A549 (cell line): ENCODE measurements around the gene LHFPL2. TPM values are rescaled to one million over a fixed set of nuclear protein-coding genes. Genes with fewer than 3 reads are reported as not detected.

Source experiments
- ATAC-seq, 2 experiments: fragments of 200-7000 bp in 1 of 2; fragments of >200 bp in 1 of 2; cut with Nextera tagmentation in 1 of 2; cut with Tn5 transposase in 1 of 2; 3 replicates each; pipeline versions ENCODE4 v1.8.0 to v1.9.1; 2018 to 2020; ENCODE audit warnings: mild to moderate bottlenecking in 1 of 2, moderate library complexity in 1 of 2
- CTCF ChIA-PET: fragments of 300-600 bp; sonication (Branson Sonifier 250); formaldehyde crosslinking; extraction: SDS; loops from one replicate; lab custom pipeline; 2021; ENCODE audit warnings: antibody characterized with exemption, inconsistent platforms; lab: Yijun Ruan, JAX
- POLR2A ChIA-PET: fragments of 350-600 bp; formaldehyde crosslinking; extraction: SDS; loops from one replicate; lab custom pipeline; 2021; ENCODE audit warnings: antibody characterized with exemption, inconsistent platforms; lab: Yijun Ruan, JAX
- DNase-seq, 2 experiments: peaks; one replicate each; pipeline versions ENCODE4 v3.0.0 to v3.0.0-alpha.2; 2011 to 2016; ENCODE audit warnings: low read depth in 1 of 2, low spot score in 1 of 2
- FAIRE-seq: peaks from 2 replicates; lab custom pipeline; 2011; peaks lifted over from hg19 to GRCh38; lab: Jason Lieb, UNC
- H3K27ac ChIP-seq, 2 experiments: fragments of >200 bp; sonication (Bioruptor Twin); formaldehyde crosslinking; 3 replicates each; pipeline ENCODE4 v1.5.1; 2016 to 2017
- H3K4me1 ChIP-seq: fragments of >200 bp; sonication (Bioruptor Twin); formaldehyde crosslinking; 3 replicates; pipeline ENCODE4 v1.6.1; 2016
- H3K4me2 ChIP-seq: fragments of >200 bp; sonication (Bioruptor Twin); formaldehyde crosslinking; 3 replicates; pipeline ENCODE4 v1.6.1; 2016
- H3K4me3 ChIP-seq: fragments of >200 bp; sonication (Bioruptor Twin); formaldehyde crosslinking; 3 replicates; pipeline ENCODE4 v1.5.1; 2016
- H3K9me3 ChIP-seq: fragments of >200 bp; sonication (Bioruptor Twin); formaldehyde crosslinking; 3 replicates; pipeline ENCODE4 v1.6.1; 2016
- CEBPB ChIP-seq, 2 experiments: fragments of >200 bp in 1 of 2; sonication (Bioruptor Twin) in 1 of 2; formaldehyde crosslinking in 1 of 2; IDR thresholded peaks; 2 replicates each; pipeline ENCODE4 v1.6.1; 2012 to 2016
- CHD2 ChIP-seq: fragments of 150-350 bp; IDR thresholded peaks from 2 replicates; pipeline ENCODE4 v1.6.1; 2014; ENCODE audit warnings: low read length; ENCODE audit not compliant: partially characterized antibody
- FOSB ChIP-seq: fragments of 250-450 bp; sonication (Bioruptor Pico); IDR thresholded peaks from 2 replicates; pipeline ENCODE4 v1.5.0; 2020; ENCODE audit warnings: mild to moderate bottlenecking, moderate library complexity
- HMGXB4 ChIP-seq: fragments of 250-450 bp; sonication (Bioruptor Pico); IDR thresholded peaks from 2 replicates; pipeline ENCODE4 v1.5.0; 2021; ENCODE audit warnings: mild to moderate bottlenecking, moderate library complexity, borderline replicate concordance
- KDM5A ChIP-seq: fragments of 200-600 bp; sonication (generic); IDR thresholded peaks from 2 replicates; pipeline ENCODE4 v1.6.1; 2016; ENCODE audit warnings: antibody characterized with exemption, mild to moderate bottlenecking
- MAZ ChIP-seq: fragments of 150-350 bp; IDR thresholded peaks from 2 replicates; pipeline ENCODE4 v1.6.1; 2014; ENCODE audit warnings: antibody characterized with exemption, low read depth, low read length, borderline replicate concordance
- NR3C1 ChIP-seq: fragments of >200 bp; sonication (Bioruptor Twin); formaldehyde crosslinking; IDR thresholded peaks from 3 replicates; pipeline ENCODE4 v1.6.1; 2017
- PHF8 ChIP-seq: fragments of 200-600 bp; sonication (generic); IDR thresholded peaks from 2 replicates; pipeline ENCODE4 v1.6.1; 2016; ENCODE audit warnings: low read depth, mild to moderate bottlenecking, antibody characterized with exemption, moderate library complexity, borderline replicate concordance
- POLR2AphosphoS2 ChIP-seq: conservative IDR thresholded peaks from 2 replicates; pipeline ENCODE4 v1.6.1; 2012; ENCODE audit warnings: low read length, improper control_type of control experiment, inconsistent platforms
- RAD21 ChIP-seq, 2 experiments: fragments of >200 bp in 1 of 2; sonication (Bioruptor Twin) in 1 of 2; formaldehyde crosslinking in 1 of 2; IDR thresholded peaks in 1 of 2; conservative IDR thresholded peaks in 1 of 2; 2 replicates in 1 of 2; 3 replicates in 1 of 2; pipeline ENCODE4 v1.6.1; 2012 to 2018; ENCODE audit warnings: inconsistent platforms in 1 of 2
- RCOR1 ChIP-seq: fragments of 150-350 bp; IDR thresholded peaks from 2 replicates; pipeline ENCODE4 v1.6.1; 2014; ENCODE audit warnings: antibody characterized with exemption, low read length, low read depth
- SMC3 ChIP-seq: fragments of >200 bp; sonication (Bioruptor Twin); formaldehyde crosslinking; IDR thresholded peaks from 3 replicates; pipeline ENCODE4 v1.6.1; 2018; ENCODE audit warnings: inconsistent platforms
- TP53 ChIP-seq: fragments of 250-450 bp; sonication (Bioruptor Pico); IDR thresholded peaks from 2 replicates; pipeline ENCODE4 v1.5.0; 2021; ENCODE audit warnings: mild to moderate bottlenecking, moderate library complexity
- ZNF302 ChIP-seq: fragments of 250-450 bp; sonication (Bioruptor Pico); IDR thresholded peaks from 2 replicates; pipeline ENCODE4 v1.9.0; 2021; ENCODE audit warnings: inconsistent platforms, mild to moderate bottlenecking, moderate library complexity
- ZSCAN20 ChIP-seq: fragments of 250-450 bp; sonication (Bioruptor Pico); IDR thresholded peaks from 2 replicates; pipeline ENCODE4 v1.8.0; 2022; ENCODE audit warnings: mild to moderate bottlenecking, moderate library complexity
- WGBS: methylation state at CpG from one replicate; pipeline ENCODE4 v1.1.6; 2017; ENCODE audit errors: missing lambda C conversion rate; 5-methylcytosine and 5-hydroxymethylcytosine counted together
- polyA plus RNA-seq, 4 experiments: library from polyadenylated mRNA; depleted of rRNA in 3 of 4; stranded (reverse); fragments of >200 nt; fragmentation: RNase III in 1 of 4; extraction: RNeasy Plus Mini Kit Qiagen cat#74134 plus additional on column Dnase treatment in 1 of 4; gene quantifications; 2 replicates in 3 of 4; 3 replicates in 1 of 4; pipeline ENCODE4 v1.2.3, GENCODE V29; 2011 to 2017
- TF ChIP-seq, protein P1 (sequence below): fragments of 150-350 bp; IDR thresholded peaks from 2 replicates; pipeline ENCODE4 v1.6.1; 2014; ENCODE audit warnings: low read depth, mild to moderate bottlenecking, low read length
- TF ChIP-seq, protein P2 (sequence below): IDR thresholded peaks from 2 replicates; pipeline ENCODE4 v1.6.1; 2012

The LHFPL2 gene
- polyA plus RNA-seq, 2 of the 4 experiments (the other 2 are of a cell fraction), result 24.9 to 41.7 TPM

- Histone ChIP-seq H3K9me3 (no peaks in the 10 kb centered on the region), H3K27ac (peak overlapping the region; percentile 32 to 72), H3K4me3 (no peak overlapping the region), H3K4me2 (peak overlapping the region; percentile 32; the same call in 2 of the 3 replicates), H3K4me1 (peaks cover 73% of the 10 kb centered on the region)
- ChIA-PET POLR2A (no interaction called here), CTCF (interaction anchor here (1.2 to 1.4 kb wide), 2 partner anchors 25 to 143 kb away, joined by 4 to 5 read pairs; no protein-coding TSS in a partner anchor)
- DNase-seq (no peak), FAIRE-seq (no peak), ATAC-seq (peak; percentile 20 to 24; a peak in 4 of 6 replicates)
- no peak for TF ChIP-seq TP53 (CRISPR knock-in tag)
- TF ChIP-seq FOSB, result no peak
- no peak for TF ChIP-seq PHF8
- no peak for TF ChIP-seq CHD2
- TF ChIP-seq CEBPB (IDR thresholded peaks at IDR 0.05), result no peak
- TF ChIP-seq POLR2AphosphoS2, result no peak
- TF ChIP-seq RCOR1, result no peak
- TF ChIP-seq, protein P1, sequence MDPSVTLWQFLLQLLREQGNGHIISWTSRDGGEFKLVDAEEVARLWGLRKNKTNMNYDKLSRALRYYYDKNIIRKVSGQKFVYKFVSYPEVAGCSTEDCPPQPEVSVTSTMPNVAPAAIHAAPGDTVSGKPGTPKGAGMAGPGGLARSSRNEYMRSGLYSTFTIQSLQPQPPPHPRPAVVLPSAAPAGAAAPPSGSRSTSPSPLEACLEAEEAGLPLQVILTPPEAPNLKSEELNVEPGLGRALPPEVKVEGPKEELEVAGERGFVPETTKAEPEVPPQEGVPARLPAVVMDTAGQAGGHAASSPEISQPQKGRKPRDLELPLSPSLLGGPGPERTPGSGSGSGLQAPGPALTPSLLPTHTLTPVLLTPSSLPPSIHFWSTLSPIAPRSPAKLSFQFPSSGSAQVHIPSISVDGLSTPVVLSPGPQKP, result no peak
- TF ChIP-seq ZNF302 (CRISPR knock-in tag), result no peak
- no peak for TF ChIP-seq HMGXB4 (CRISPR knock-in tag)
- TF ChIP-seq NR3C1, result no peak
- no peak for TF ChIP-seq SMC3
- 81% methylated on average over 3 of the region's 3 CpGs for WGBS
These were observed 37.9 kb downstream of the LHFPL2 start for GRCh38 chr5:78610636-78611035.

- peak in 1 of 2 experiments; percentile 41; a peak in 3 of 6 replicates for ATAC-seq
- WGBS, result 69% methylated on average over 6 of the region's 7 CpGs
- POLR2A ChIA-PET, result no interaction called here
- CTCF ChIA-PET, result interaction anchor here (1.2 to 1.4 kb wide), 3 partner anchors 22 to 142 kb away, joined by 3 to 5 read pairs (median 4); no protein-coding TSS in a partner anchor
- peaks cover 74% of the 10 kb centered on the region for H3K4me1 ChIP-seq
- DNase-seq, result no peak
- H3K4me3 ChIP-seq, result no peak overlapping the region
- TF ChIP-seq, protein P2, sequence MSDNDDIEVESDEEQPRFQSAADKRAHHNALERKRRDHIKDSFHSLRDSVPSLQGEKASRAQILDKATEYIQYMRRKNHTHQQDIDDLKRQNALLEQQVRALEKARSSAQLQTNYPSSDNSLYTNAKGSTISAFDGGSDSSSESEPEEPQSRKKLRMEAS, result 0 out of 2 replicates have a peak, but pooled peaks have one; percentile 16
- no peak for TF ChIP-seq MAZ
- H3K9me3 ChIP-seq, result no peaks in the 10 kb centered on the region
- FAIRE-seq, result no peak
- H3K4me2 ChIP-seq, result peak overlapping the region; percentile 32; the same call in 2 of the 3 replicates
- peak overlapping the region; percentile 32 to 72 for H3K27ac ChIP-seq
These were observed 38.4 kb downstream of the LHFPL2 start for GRCh38 chr5:78610163-78610583.

DNA sequence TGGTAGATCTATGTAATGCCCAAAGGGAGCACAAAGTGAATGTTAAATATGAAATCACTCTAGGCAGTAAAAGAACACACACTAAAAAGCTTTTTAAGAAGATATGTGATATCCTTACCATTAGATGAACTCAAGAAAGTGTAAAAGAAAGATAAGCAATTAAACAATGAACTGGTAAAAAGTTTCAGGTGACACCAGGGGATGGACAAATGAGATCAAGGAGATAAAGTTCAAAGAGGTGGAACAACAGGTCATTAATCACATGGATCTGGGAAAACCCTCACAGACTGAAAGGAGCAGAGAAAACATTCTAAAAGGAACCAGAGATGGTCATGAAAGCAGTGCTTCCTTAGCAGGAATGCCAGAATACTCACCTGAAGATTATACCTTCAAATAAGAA is 40.7 kb downstream of the LHFPL2 start:
- no peak for DNase-seq
- Histone ChIP-seq H3K4me1 (peaks cover 93% of the 10 kb centered on the region), H3K9me3 (no peaks in the 10 kb centered on the region), H3K4me3 (no peak overlapping the region), H3K4me2 (0 out of 3 replicates have a peak overlapping the region, but pooled peaks have one; percentile 1), H3K27ac (peak overlapping the region in 1 of 2 experiments; percentile 88; a peak in 3 of 6 replicates)
- POLR2A ChIA-PET, result no interaction called here
- CTCF ChIA-PET, result no interaction called here
- no peak for FAIRE-seq
- TF ChIP-seq RAD21 (conservative IDR thresholded peaks at IDR 0.05 in 1 of 2, IDR thresholded peaks at IDR 0.05 in 1 of 2) (no peak), POLR2AphosphoS2 (no peak), KDM5A (no peak), NR3C1 (no peak), ZSCAN20 (CRISPR knock-in tag) (no peak)
- no peak for ATAC-seq
